GM18858 (cell line): ENCODE measurements around the gene PGAP6.
"Not testable (repeated sequence)": the region's sequence is repeated elsewhere in the genome, so short reads cannot be mapped to it uniquely, and the experiment has no call there.

Source experiments
- ATAC-seq: cut with Tn5 transposase; IDR thresholded peaks from one replicate; pipeline ENCODE4 v1.9.1; 2021; ENCODE audit not compliant: unreplicated experiment

Gene PGAP6

GRCh38 chr16:333406-334094 lies 48.2 kb downstream of the PGAP6 start:
- ATAC-seq = no peak

GRCh38 chr16:331181-331814 lies 50.5 kb downstream of the PGAP6 start:
- ATAC-seq = not testable (repeated sequence)

- ATAC-seq = no peak
These were observed 51.0 kb downstream of the PGAP6 start for GRCh38 chr16:330741-331140.

GRCh38 chr16:325375-326145 lies 56.2 kb downstream of the PGAP6 start:
- ATAC-seq = no peak

- no peak for ATAC-seq
These were observed 57.1 kb downstream of the PGAP6 start for GRCh38 chr16:324451-325334.

DNA sequence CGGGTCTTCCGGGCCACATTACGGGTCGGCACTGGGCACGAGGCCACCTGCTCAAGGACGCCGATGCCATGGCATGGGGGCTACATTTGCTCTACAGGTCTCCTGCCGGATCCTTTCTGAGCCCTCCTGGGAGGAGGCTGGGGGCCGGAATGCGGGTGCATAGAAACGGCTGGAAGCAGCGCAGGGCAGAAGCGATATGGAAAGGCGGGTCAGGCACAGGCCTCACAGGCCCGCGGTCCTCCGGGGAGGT lies 57.7 kb downstream of the PGAP6 start:
- no peak for ATAC-seq

DNA sequence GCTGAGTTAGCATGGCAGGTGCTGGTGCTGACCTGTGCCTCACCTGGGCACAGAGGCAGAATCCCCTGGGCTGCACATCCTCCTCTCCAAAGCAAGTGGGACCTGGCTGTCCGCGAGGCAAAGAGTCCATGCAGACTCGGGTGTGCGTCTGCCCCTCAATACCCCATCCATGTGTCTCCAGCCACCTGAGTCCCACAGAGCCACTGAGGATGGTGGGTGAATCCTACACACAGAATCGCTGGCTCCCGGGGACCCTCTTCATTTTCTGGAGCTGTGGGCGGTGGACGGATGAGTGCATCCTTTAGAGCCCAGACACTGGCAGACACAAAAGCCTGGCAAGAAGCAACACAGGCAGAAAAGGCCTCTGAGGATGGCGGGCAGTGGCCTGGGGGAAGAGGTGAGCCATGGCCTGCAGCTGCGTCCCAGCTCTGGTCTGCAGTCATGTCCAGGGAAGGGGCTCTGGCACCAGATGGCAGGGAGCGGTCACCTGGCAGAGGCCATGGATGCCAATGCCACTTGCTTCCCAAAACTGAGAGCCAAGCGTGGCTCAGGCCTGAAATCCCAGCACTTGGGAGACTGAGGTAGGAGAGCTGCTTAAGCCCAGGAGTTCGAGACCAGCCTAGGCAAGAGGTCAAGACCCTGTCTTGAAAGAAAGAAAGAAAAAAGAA lies 59.2 kb downstream of the PGAP6 start:
- ATAC-seq = no peak

GRCh38 chr16:321532-321931 lies 60.2 kb downstream of the PGAP6 start:
- no peak for ATAC-seq
